K562 (cell line): ENCODE measurements around the gene INMT. TPM values are rescaled to one million over a fixed set of nuclear protein-coding genes. Genes with fewer than 3 reads are reported as not detected.

Experiments
- ATF3 ChIP-seq, 2 experiments: fragments of 450-650 bp in 1 of 2; sonication (generic) in 1 of 2; formaldehyde crosslinking in 1 of 2; IDR thresholded peaks in 1 of 2; conservative IDR thresholded peaks in 1 of 2; 2 replicates each; pipeline versions ENCODE4 v1.6.1 to v1.8.1; 2016 to 2023; ENCODE audit warnings: mild to moderate bottlenecking in 2 of 2, moderate library complexity in 2 of 2, inconsistent platforms in 1 of 2, missing genetic modification reagents in 1 of 2
- FOXO4 ChIP-seq: fragments of 450-650 bp; formaldehyde crosslinking; IDR thresholded peaks from 2 replicates; pipeline ENCODE4 v1.4.0; 2020; ENCODE audit warnings: mild to moderate bottlenecking, moderate library complexity
- MYBL2 ChIP-seq, 2 experiments: fragments of 450-650 bp in 1 of 2; sonication (generic) in 1 of 2; formaldehyde crosslinking in 1 of 2; IDR thresholded peaks; 2 replicates each; pipeline versions ENCODE4 v1.6.1 to v1.8.1; 2017 to 2022; ENCODE audit warnings: borderline replicate concordance in 1 of 2, inconsistent platforms in 1 of 2, low read depth in 1 of 2, mild to moderate bottlenecking in 1 of 2, missing genetic modification reagents in 1 of 2, moderate library complexity in 1 of 2
- NCOR1 ChIP-seq: fragments of 450-650 bp; IDR thresholded peaks from 2 replicates; pipeline ENCODE4 v1.6.1; 2016; ENCODE audit warnings: mild to moderate bottlenecking, moderate library complexity
- NFE2 ChIP-seq: IDR thresholded peaks from 2 replicates; pipeline ENCODE4 v1.6.1; 2014; ENCODE audit warnings: antibody characterized with exemption, low read depth
- NR0B1 ChIP-seq: fragments of 450-650 bp; IDR thresholded peaks from one replicate; pipeline ENCODE4 v1.6.1; 2018; ENCODE audit warnings: mild to moderate bottlenecking, moderate library complexity; ENCODE audit not compliant: partially characterized antibody
- SFPQ ChIP-seq: fragments of 200-400 bp; formaldehyde crosslinking; IDR thresholded peaks from 2 replicates; pipeline ENCODE4 v1.6.1; 2017; ENCODE audit warnings: mild to moderate bottlenecking, low read depth, low read length, moderate library complexity
- SRF ChIP-seq, 2 experiments: fragments of 250-450, 450-650 bp in 1 of 2; sonication (Bioruptor Pico) in 1 of 2; sonication (generic) in 1 of 2; formaldehyde crosslinking; IDR thresholded peaks; 2 replicates each; pipeline versions ENCODE4 v1.5.0 to v1.5.1; 2020 to 2022; ENCODE audit warnings: mild to moderate bottlenecking in 1 of 2, missing genetic modification reagents in 1 of 2
- STAT5B ChIP-seq: fragments of 250-450 bp; sonication (Bioruptor Pico); IDR thresholded peaks from 2 replicates; pipeline ENCODE4 v1.8.0; 2021; ENCODE audit warnings: mild to moderate bottlenecking, inconsistent platforms
- SUPT5H ChIP-seq: fragments of 450-650 bp; IDR thresholded peaks from 2 replicates; pipeline ENCODE4 v1.6.1; 2016
- TFAM ChIP-seq: fragments of 250-450 bp; sonication (Bioruptor Pico); conservative IDR thresholded peaks from 2 replicates; pipeline ENCODE4 v1.5.0; 2021; ENCODE audit warnings: mild to moderate bottlenecking, moderate library complexity
- ZBTB8A ChIP-seq: fragments of 450-650 bp; IDR thresholded peaks from 2 replicates; pipeline ENCODE4 v1.6.1; 2018; ENCODE audit warnings: mild to moderate bottlenecking, moderate library complexity; ENCODE audit not compliant: partially characterized antibody
- ZFPM2 ChIP-seq: fragments of 250-450 bp; sonication (Bioruptor Pico); IDR thresholded peaks from 2 replicates; pipeline ENCODE4 v1.5.1; 2022; ENCODE audit warnings: mild to moderate bottlenecking
- ZNF217 ChIP-seq: sonication (generic); formaldehyde crosslinking; IDR thresholded peaks from 2 replicates; pipeline ENCODE4 v1.8.0; 2022; ENCODE audit warnings: mild to moderate bottlenecking, missing genetic modification reagents
- ZNF41 ChIP-seq: fragments of 250-450 bp; sonication (Bioruptor Pico); conservative IDR thresholded peaks from 2 replicates; pipeline ENCODE4 v1.4.0; 2020; ENCODE audit warnings: mild to moderate bottlenecking
- ZNF586 ChIP-seq: fragments of 450-650 bp; formaldehyde crosslinking; conservative IDR thresholded peaks from 2 replicates; pipeline ENCODE4 v1.4.0; 2020; ENCODE audit warnings: mild to moderate bottlenecking, moderate library complexity
- ZSCAN29 ChIP-seq: fragments of 450-650 bp; IDR thresholded peaks from 2 replicates; pipeline ENCODE4 v1.6.1; 2017
- polyA plus RNA-seq, 8 experiments: library from polyadenylated mRNA; depleted of rRNA in 4 of 8; stranded (reverse) in 5 of 8; unstranded in 3 of 8; fragments of >200 nt; fragmentation: Nextera tagmentation in 2 of 8; fragmentation: Illumina TruSeq in 1 of 8; extraction: Ambion mirVana in 2 of 8; extraction: Trizol in 1 of 8; gene quantifications; 2 replicates each; pipeline versions ENCODE4 v1.2.1 to v1.2.3, GENCODE V29; 2011 to 2014; ENCODE audit warnings: inconsistent platforms in 1 of 8, missing spikeins in 1 of 8
- total RNA-seq, 7 experiments: library from RNA; depleted of rRNA in 6 of 7; stranded (reverse); fragments of >200 nt in 6 of 7; fragmentation: Illumina TruSeq in 2 of 7; extraction: Trizol in 2 of 7; gene quantifications; 2 replicates each; pipeline versions ENCODE4 v1.2.1 to v1.2.3, GENCODE V29; 2011 to 2021; ENCODE audit warnings: low replicate concordance in 1 of 7
- TF ChIP-seq, protein P1 (sequence below): fragments of 250-450 bp; sonication (Bioruptor Pico); IDR thresholded peaks from 2 replicates; pipeline ENCODE4 v1.5.0; 2020; ENCODE audit warnings: mild to moderate bottlenecking, borderline replicate concordance

Gene INMT
- total and polyA plus RNA-seq, 9 of the 15 experiments (the other 6 are each of a cell fraction or from before 2014, with no cell fraction given) = 0.04 to 0.27 TPM; not detected in 7

- TF ChIP-seq, protein P1, sequence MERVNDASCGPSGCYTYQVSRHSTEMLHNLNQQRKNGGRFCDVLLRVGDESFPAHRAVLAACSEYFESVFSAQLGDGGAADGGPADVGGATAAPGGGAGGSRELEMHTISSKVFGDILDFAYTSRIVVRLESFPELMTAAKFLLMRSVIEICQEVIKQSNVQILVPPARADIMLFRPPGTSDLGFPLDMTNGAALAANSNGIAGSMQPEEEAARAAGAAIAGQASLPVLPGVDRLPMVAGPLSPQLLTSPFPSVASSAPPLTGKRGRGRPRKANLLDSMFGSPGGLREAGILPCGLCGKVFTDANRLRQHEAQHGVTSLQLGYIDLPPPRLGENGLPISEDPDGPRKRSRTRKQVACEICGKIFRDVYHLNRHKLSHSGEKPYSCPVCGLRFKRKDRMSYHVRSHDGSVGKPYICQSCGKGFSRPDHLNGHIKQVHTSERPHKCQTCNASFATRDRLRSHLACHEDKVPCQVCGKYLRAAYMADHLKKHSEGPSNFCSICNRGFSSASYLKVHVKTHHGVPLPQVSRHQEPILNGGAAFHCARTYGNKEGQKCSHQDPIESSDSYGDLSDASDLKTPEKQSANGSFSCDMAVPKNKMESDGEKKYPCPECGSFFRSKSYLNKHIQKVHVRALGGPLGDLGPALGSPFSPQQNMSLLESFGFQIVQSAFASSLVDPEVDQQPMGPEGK = no peak
- peak; percentile 60; the same call in 1 of the 2 replicates for TF ChIP-seq ATF3 (IDR thresholded peaks at IDR 0.05)
- TF ChIP-seq ATF3 (CRISPR knock-in tag; conservative IDR thresholded peaks at IDR 0.05) = no peak
- no peak for TF ChIP-seq FOXO4
- no peak for TF ChIP-seq SUPT5H
- no peak for TF ChIP-seq STAT5B (CRISPR knock-in tag)
- no peak for TF ChIP-seq MYBL2 (IDR thresholded peaks at IDR 0.05; ENCODE audit: low read depth)
- TF ChIP-seq MYBL2 (CRISPR knock-in tag; IDR thresholded peaks at IDR 0.05; ENCODE audit: borderline replicate concordance) = no peak
- TF ChIP-seq NR0B1 = no peak
- TF ChIP-seq SFPQ = no peak
- 0 out of 2 replicates have a peak, but pooled peaks have one; percentile 22 for TF ChIP-seq ZSCAN29
- no peak for TF ChIP-seq TFAM (CRISPR knock-in tag)
- TF ChIP-seq ZNF41 (CRISPR knock-in tag) = no peak
- TF ChIP-seq ZFPM2 (CRISPR knock-in tag) = no peak
- no peak for TF ChIP-seq ZNF217 (CRISPR knock-in tag)
- TF ChIP-seq ZNF586 = no peak
- peak; percentile 59; the same call in 1 of the 2 replicates for TF ChIP-seq NFE2
- peak; percentile 99 for TF ChIP-seq NCOR1
- TF ChIP-seq ZBTB8A = no peak
- TF ChIP-seq SRF (CRISPR knock-in tag; IDR thresholded peaks at IDR 0.05) = peak in 1 of 2 experiments; percentile 76; a peak in 1 of 4 replicates
Measured at GRCh38 chr7:30761214-30762156, 9.6 kb downstream of the INMT start (continued).
